WTC11 (cell line): Measurements from ENCODE around the gene PKHD1. TPM values are rescaled to one million over a fixed set of nuclear protein-coding genes. Genes with fewer than 3 reads are reported as not detected.

Experiments used
- ATAC-seq: fragments of 200-7000 bp; cut with Tn5 transposase; 2 replicates; pipeline ENCODE4 v1.10.0; 2021; ENCODE audit warnings: mild to moderate bottlenecking, moderate library complexity
- CTCF ChIA-PET: fragments of 300-600 bp; sonication (Branson Sonifier 250); formaldehyde crosslinking; loops from one replicate; lab custom pipeline; 2021; ENCODE audit warnings: antibody characterized with exemption; lab: Charles Lee
- POLR2A ChIA-PET: fragments of 350-600 bp; sonication (Branson Sonifier 250); formaldehyde crosslinking; loops from one replicate; lab custom pipeline; 2021; ENCODE audit warnings: antibody characterized with exemption; lab: Charles Lee
- DNase-seq: peaks from one replicate; pipeline ENCODE4 v3.0.0; 2021; ENCODE audit warnings: low spot score
- H3K27ac Mint-ChIP-seq: 2 replicates; pipeline ENCODE4 v1.8.0; 2021; ENCODE audit warnings: mixed read lengths
- H3K27me3 Mint-ChIP-seq: 2 replicates; pipeline ENCODE4 v1.8.0; 2021; ENCODE audit warnings: low read depth, mild to moderate bottlenecking, moderate library complexity, mixed read lengths
- H3K36me3 Mint-ChIP-seq: 2 replicates; pipeline ENCODE4 v1.8.0; 2021; ENCODE audit warnings: mixed read lengths
- H3K4me1 Mint-ChIP-seq: 2 replicates; pipeline ENCODE4 v1.8.0; 2022; ENCODE audit warnings: mixed read lengths
- H3K4me3 Mint-ChIP-seq: 2 replicates; pipeline ENCODE4 v1.8.0; 2021; ENCODE audit warnings: mild to moderate bottlenecking, moderate library complexity, mixed read lengths
- H3K9me3 Mint-ChIP-seq: 2 replicates; pipeline ENCODE4 v1.8.0; 2021; ENCODE audit warnings: mixed read lengths
- ATF3 ChIP-seq: sonication (generic); formaldehyde crosslinking; conservative IDR thresholded peaks from 2 replicates; pipeline ENCODE4 v1.8.1; 2022; ENCODE audit warnings: mild to moderate bottlenecking, missing genetic modification reagents
- ERG ChIP-seq: fragments of 250-450 bp; sonication (Bioruptor Pico); IDR thresholded peaks from 2 replicates; pipeline ENCODE4 v1.8.0; 2021; ENCODE audit warnings: mild to moderate bottlenecking
- ETV6 ChIP-seq: sonication (generic); formaldehyde crosslinking; IDR thresholded peaks from 2 replicates; pipeline ENCODE4 v1.8.1; 2022; ENCODE audit warnings: mild to moderate bottlenecking, missing genetic modification reagents
- GABPB1 ChIP-seq: sonication (generic); formaldehyde crosslinking; IDR thresholded peaks from 2 replicates; pipeline ENCODE4 v1.8.1; 2023; ENCODE audit warnings: mild to moderate bottlenecking, missing genetic modification reagents
- KAT7 ChIP-seq: sonication (generic); formaldehyde crosslinking; IDR thresholded peaks from 2 replicates; pipeline ENCODE4 v1.8.1; 2023; ENCODE audit warnings: missing genetic modification reagents, mild to moderate bottlenecking, borderline replicate concordance
- MAX ChIP-seq: sonication (generic); formaldehyde crosslinking; IDR thresholded peaks from 2 replicates; pipeline ENCODE4 v1.8.0; 2022; ENCODE audit warnings: mild to moderate bottlenecking, missing genetic modification reagents
- MYBL2 ChIP-seq: sonication (generic); formaldehyde crosslinking; IDR thresholded peaks from 2 replicates; pipeline ENCODE4 v1.8.1; 2023; ENCODE audit warnings: mild to moderate bottlenecking, moderate library complexity, missing genetic modification reagents
- NR1H2 ChIP-seq: sonication (generic); formaldehyde crosslinking; IDR thresholded peaks from 2 replicates; pipeline ENCODE4 v1.9.0; 2021; ENCODE audit warnings: mild to moderate bottlenecking, moderate library complexity, missing genetic modification reagents
- TP53 ChIP-seq: sonication (generic); formaldehyde crosslinking; IDR thresholded peaks from 2 replicates; pipeline ENCODE4 v1.8.1; 2023; ENCODE audit warnings: mild to moderate bottlenecking, missing genetic modification reagents
- USF1 ChIP-seq: sonication (generic); formaldehyde crosslinking; IDR thresholded peaks from 2 replicates; pipeline ENCODE4 v1.8.0; 2022; ENCODE audit warnings: mild to moderate bottlenecking, missing genetic modification reagents
- ZBTB43 ChIP-seq: sonication (generic); formaldehyde crosslinking; IDR thresholded peaks from 2 replicates; pipeline ENCODE4 v1.8.1; 2023; ENCODE audit warnings: mild to moderate bottlenecking, missing genetic modification reagents
- total RNA-seq: library from RNA; stranded (reverse); gene quantifications from 3 replicates; pipeline ENCODE4 v1.2.3, GENCODE V29; 2021
- TF ChIP-seq, protein P1 (sequence below): sonication (generic); formaldehyde crosslinking; IDR thresholded peaks from 2 replicates; pipeline ENCODE4 v1.8.1; 2023; ENCODE audit warnings: mild to moderate bottlenecking, missing genetic modification reagents
- TF ChIP-seq, protein P2 (sequence below): sonication (generic); formaldehyde crosslinking; IDR thresholded peaks from 2 replicates; pipeline ENCODE4 v1.8.0; 2023; ENCODE audit warnings: mild to moderate bottlenecking, missing genetic modification reagents
- TF ChIP-seq, protein P3 (sequence below): sonication (generic); formaldehyde crosslinking; IDR thresholded peaks from 2 replicates; pipeline ENCODE4 v1.8.0; 2023; ENCODE audit warnings: missing genetic modification reagents, mild to moderate bottlenecking, borderline replicate concordance
- TF ChIP-seq, protein P4 (sequence below): sonication (generic); formaldehyde crosslinking; conservative IDR thresholded peaks from 2 replicates; pipeline ENCODE4 v1.8.1; 2023; ENCODE audit warnings: mild to moderate bottlenecking, low read depth, missing genetic modification reagents, moderate library complexity

The PKHD1 gene
- total RNA-seq, 1 experiment from 2014 or later: 0.15 TPM

GRCh38 chr6:52010145-52010544 is 77.3 kb downstream of the PKHD1 start (continued):
- TF ChIP-seq, protein P1, sequence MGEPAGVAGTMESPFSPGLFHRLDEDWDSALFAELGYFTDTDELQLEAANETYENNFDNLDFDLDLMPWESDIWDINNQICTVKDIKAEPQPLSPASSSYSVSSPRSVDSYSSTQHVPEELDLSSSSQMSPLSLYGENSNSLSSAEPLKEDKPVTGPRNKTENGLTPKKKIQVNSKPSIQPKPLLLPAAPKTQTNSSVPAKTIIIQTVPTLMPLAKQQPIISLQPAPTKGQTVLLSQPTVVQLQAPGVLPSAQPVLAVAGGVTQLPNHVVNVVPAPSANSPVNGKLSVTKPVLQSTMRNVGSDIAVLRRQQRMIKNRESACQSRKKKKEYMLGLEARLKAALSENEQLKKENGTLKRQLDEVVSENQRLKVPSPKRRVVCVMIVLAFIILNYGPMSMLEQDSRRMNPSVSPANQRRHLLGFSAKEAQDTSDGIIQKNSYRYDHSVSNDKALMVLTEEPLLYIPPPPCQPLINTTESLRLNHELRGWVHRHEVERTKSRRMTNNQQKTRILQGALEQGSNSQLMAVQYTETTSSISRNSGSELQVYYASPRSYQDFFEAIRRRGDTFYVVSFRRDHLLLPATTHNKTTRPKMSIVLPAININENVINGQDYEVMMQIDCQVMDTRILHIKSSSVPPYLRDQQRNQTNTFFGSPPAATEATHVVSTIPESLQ (CRISPR knock-in tag): no peak
- TF ChIP-seq TP53 (CRISPR knock-in tag) (no peak), USF1 (CRISPR knock-in tag) (no peak), ATF3 (CRISPR knock-in tag) (no peak)
- TF ChIP-seq, protein P2, sequence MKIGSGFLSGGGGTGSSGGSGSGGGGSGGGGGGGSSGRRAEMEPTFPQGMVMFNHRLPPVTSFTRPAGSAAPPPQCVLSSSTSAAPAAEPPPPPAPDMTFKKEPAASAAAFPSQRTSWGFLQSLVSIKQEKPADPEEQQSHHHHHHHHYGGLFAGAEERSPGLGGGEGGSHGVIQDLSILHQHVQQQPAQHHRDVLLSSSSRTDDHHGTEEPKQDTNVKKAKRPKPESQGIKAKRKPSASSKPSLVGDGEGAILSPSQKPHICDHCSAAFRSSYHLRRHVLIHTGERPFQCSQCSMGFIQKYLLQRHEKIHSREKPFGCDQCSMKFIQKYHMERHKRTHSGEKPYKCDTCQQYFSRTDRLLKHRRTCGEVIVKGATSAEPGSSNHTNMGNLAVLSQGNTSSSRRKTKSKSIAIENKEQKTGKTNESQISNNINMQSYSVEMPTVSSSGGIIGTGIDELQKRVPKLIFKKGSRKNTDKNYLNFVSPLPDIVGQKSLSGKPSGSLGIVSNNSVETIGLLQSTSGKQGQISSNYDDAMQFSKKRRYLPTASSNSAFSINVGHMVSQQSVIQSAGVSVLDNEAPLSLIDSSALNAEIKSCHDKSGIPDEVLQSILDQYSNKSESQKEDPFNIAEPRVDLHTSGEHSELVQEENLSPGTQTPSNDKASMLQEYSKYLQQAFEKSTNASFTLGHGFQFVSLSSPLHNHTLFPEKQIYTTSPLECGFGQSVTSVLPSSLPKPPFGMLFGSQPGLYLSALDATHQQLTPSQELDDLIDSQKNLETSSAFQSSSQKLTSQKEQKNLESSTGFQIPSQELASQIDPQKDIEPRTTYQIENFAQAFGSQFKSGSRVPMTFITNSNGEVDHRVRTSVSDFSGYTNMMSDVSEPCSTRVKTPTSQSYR (CRISPR knock-in tag): no peak
- TF ChIP-seq, protein P3, sequence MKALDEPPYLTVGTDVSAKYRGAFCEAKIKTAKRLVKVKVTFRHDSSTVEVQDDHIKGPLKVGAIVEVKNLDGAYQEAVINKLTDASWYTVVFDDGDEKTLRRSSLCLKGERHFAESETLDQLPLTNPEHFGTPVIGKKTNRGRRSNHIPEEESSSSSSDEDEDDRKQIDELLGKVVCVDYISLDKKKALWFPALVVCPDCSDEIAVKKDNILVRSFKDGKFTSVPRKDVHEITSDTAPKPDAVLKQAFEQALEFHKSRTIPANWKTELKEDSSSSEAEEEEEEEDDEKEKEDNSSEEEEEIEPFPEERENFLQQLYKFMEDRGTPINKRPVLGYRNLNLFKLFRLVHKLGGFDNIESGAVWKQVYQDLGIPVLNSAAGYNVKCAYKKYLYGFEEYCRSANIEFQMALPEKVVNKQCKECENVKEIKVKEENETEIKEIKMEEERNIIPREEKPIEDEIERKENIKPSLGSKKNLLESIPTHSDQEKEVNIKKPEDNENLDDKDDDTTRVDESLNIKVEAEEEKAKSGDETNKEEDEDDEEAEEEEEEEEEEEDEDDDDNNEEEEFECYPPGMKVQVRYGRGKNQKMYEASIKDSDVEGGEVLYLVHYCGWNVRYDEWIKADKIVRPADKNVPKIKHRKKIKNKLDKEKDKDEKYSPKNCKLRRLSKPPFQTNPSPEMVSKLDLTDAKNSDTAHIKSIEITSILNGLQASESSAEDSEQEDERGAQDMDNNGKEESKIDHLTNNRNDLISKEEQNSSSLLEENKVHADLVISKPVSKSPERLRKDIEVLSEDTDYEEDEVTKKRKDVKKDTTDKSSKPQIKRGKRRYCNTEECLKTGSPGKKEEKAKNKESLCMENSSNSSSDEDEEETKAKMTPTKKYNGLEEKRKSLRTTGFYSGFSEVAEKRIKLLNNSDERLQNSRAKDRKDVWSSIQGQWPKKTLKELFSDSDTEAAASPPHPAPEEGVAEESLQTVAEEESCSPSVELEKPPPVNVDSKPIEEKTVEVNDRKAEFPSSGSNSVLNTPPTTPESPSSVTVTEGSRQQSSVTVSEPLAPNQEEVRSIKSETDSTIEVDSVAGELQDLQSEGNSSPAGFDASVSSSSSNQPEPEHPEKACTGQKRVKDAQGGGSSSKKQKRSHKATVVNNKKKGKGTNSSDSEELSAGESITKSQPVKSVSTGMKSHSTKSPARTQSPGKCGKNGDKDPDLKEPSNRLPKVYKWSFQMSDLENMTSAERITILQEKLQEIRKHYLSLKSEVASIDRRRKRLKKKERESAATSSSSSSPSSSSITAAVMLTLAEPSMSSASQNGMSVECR (CRISPR knock-in tag): no peak

GRCh38 chr6:52009466-52010140 is 77.8 kb downstream of the PKHD1 start:
- CTCF ChIA-PET: interaction anchor here (1.0 to 1.7 kb wide), 2 partner anchors 40 to 76 kb away, joined by 5 to 9 read pairs; no protein-coding TSS in a partner anchor
- Mint-ChIP-seq H3K9me3 (peaks cover 4% of the 10 kb centered on the region), H3K27ac (no peak overlapping the region), H3K36me3 (no peaks in the 10 kb centered on the region), H3K4me3 (no peak overlapping the region), H3K4me1 (no peaks in the 10 kb centered on the region), H3K27me3 (no peaks in the 10 kb centered on the region)
- no peak for ATAC-seq
- DNase-seq: no peak
- TF ChIP-seq NR1H2 (CRISPR knock-in tag): no peak
- TF ChIP-seq KAT7 (CRISPR knock-in tag): no peak
- TF ChIP-seq ETV6 (CRISPR knock-in tag): no peak
- TF ChIP-seq MYBL2: no peak
- no peak for TF ChIP-seq ATF3 (CRISPR knock-in tag)
- POLR2A ChIA-PET: no interaction called here

DNA sequence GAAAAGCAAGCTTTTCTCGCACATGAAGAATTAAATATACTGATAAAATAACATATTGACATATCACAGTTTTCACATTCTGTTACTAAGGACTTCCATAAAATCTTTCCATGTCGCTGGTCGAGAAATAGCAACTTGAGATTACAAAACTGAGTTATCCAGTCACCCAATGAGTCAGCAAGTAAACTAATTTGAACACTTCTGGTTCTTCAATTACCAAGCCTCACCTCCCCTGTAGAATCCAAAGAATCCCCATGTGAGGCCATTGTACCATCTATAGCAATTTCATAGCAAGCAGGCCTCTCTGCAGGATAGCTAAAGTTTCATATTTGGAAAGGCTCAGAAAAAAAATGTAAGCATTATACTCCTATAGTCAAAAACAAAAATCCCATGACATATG is 87.3 kb downstream of the PKHD1 start:
- ATAC-seq: no peak
- Mint-ChIP-seq H3K27ac (no peak overlapping the region), H3K9me3 (no peaks in the 10 kb centered on the region), H3K4me1 (no peaks in the 10 kb centered on the region), H3K4me3 (no peak overlapping the region), H3K27me3 (no peaks in the 10 kb centered on the region; the same call in 1 of the 2 replicates), H3K36me3 (no peaks in the 10 kb centered on the region)
- POLR2A ChIA-PET: no interaction called here
- no peak for DNase-seq
- CTCF ChIA-PET: no interaction called here
- TF ChIP-seq MAX (CRISPR knock-in tag) (no peak), ZBTB43 (no peak), GABPB1 (CRISPR knock-in tag) (no peak), ERG (CRISPR knock-in tag) (no peak)
- TF ChIP-seq, protein P4, sequence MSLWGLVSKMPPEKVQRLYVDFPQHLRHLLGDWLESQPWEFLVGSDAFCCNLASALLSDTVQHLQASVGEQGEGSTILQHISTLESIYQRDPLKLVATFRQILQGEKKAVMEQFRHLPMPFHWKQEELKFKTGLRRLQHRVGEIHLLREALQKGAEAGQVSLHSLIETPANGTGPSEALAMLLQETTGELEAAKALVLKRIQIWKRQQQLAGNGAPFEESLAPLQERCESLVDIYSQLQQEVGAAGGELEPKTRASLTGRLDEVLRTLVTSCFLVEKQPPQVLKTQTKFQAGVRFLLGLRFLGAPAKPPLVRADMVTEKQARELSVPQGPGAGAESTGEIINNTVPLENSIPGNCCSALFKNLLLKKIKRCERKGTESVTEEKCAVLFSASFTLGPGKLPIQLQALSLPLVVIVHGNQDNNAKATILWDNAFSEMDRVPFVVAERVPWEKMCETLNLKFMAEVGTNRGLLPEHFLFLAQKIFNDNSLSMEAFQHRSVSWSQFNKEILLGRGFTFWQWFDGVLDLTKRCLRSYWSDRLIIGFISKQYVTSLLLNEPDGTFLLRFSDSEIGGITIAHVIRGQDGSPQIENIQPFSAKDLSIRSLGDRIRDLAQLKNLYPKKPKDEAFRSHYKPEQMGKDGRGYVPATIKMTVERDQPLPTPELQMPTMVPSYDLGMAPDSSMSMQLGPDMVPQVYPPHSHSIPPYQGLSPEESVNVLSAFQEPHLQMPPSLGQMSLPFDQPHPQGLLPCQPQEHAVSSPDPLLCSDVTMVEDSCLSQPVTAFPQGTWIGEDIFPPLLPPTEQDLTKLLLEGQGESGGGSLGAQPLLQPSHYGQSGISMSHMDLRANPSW (CRISPR knock-in tag): no peak
